Stimulated activated naive CD8-positive, alpha-beta T cell treated with anti-CD3 and anti-CD28 coated beads, Interleukin-15, amount 100 ng/mL, for 72 hours (primary cell): ENCODE results near the gene DCAF4.
"Not testable (repeated sequence)": the region's sequence is repeated elsewhere in the genome, so short reads cannot be mapped to it uniquely, and the experiment has no call there.

Source experiments
- ATAC-seq: fragments of 150-1000 bp; cut with Tn5 transposase; 2 replicates; pipeline ENCODE4 v1.10.0; 2021; ENCODE audit warnings: mild to moderate bottlenecking, moderate library complexity
- DNase-seq, 2 donors: peaks; one replicate each; pipeline ENCODE4 v3.0.0; 2021 to 2022
- H3K27ac Mint-ChIP-seq, 2 donors: one replicate each; pipeline ENCODE4 v1.8.0; 2022; ENCODE audit warnings: mild to moderate bottlenecking in 2 of 2, mixed read lengths in 2 of 2, moderate library complexity in 2 of 2
- H3K27me3 Mint-ChIP-seq: one replicate; pipeline ENCODE4 v1.8.0; 2022; ENCODE audit warnings: mixed read lengths
- H3K4me1 Mint-ChIP-seq: one replicate; pipeline ENCODE4 v1.8.0; 2022; ENCODE audit warnings: mild to moderate bottlenecking, mixed read lengths
- H3K4me3 Mint-ChIP-seq, 2 donors: one replicate each; pipeline ENCODE4 v1.8.0; 2022; ENCODE audit warnings: mild to moderate bottlenecking in 2 of 2, mixed read lengths in 2 of 2, moderate library complexity in 1 of 2
- H3K9me3 Mint-ChIP-seq, 2 donors: one replicate each; pipeline ENCODE4 v1.8.0; 2022; ENCODE audit warnings: mixed read lengths in 2 of 2

DCAF4 gene

GRCh38 chr14:73003681-73004080 is 77.4 kb downstream of the DCAF4 start:
- Mint-ChIP-seq H3K4me1 (no peaks in the 10 kb centered on the region), H3K27me3 (no peaks in the 10 kb centered on the region), H3K9me3 (no peaks in the 10 kb centered on the region), H3K4me3 (no peak overlapping the region), H3K27ac (peak overlapping the region in 1 of 2 donors; percentile 17)
- ATAC-seq (no peak), DNase-seq (no peak)

GRCh38 chr14:73004641-73005040 is 78.4 kb downstream of the DCAF4 start:
- not testable (repeated sequence) for DNase-seq, H3K4me1 Mint-ChIP-seq, H3K4me3 Mint-ChIP-seq, H3K9me3 Mint-ChIP-seq, ATAC-seq, H3K27me3 Mint-ChIP-seq
- peak overlapping the region in 1 of 2 donors; percentile 78 for H3K27ac Mint-ChIP-seq

GRCh38 chr14:73007835-73008234 is 81.6 kb downstream of the DCAF4 start:
- Mint-ChIP-seq H3K4me1 (peaks cover 10% of the 10 kb centered on the region), H3K27ac (no peak overlapping the region), H3K4me3 (no peak overlapping the region), H3K27me3 (no peaks in the 10 kb centered on the region), H3K9me3 (no peaks in the 10 kb centered on the region)
- no peak for ATAC-seq
- no peak for DNase-seq

- Mint-ChIP-seq H3K4me3 (no peak overlapping the region), H3K4me1 (peaks cover 17% of the 10 kb centered on the region), H3K27me3 (no peaks in the 10 kb centered on the region), H3K27ac (peak overlapping the region in 1 of 2 donors; percentile 19), H3K9me3 (no peaks in the 10 kb centered on the region)
- DNase-seq, result no peak
- ATAC-seq, result no peak
Measured at GRCh38 chr14:73008501-73008900, 82.2 kb downstream of the DCAF4 start.
